Fibroblast of skin of right biceps (primary cell): Measurements from ENCODE around the gene GPSM1.

ENCODE experiments used
- DNase-seq: peaks from one replicate; pipeline ENCODE4 v3.0.0-alpha.2; 2013

GPSM1 gene

GRCh38 chr9:136306211-136307208 lies 20.8 kb upstream of the GPSM1 start:
- no peak for DNase-seq

GRCh38 chr9:136307215-136307750 lies 20.1 kb upstream of the GPSM1 start:
- DNase-seq: no peak

DNA sequence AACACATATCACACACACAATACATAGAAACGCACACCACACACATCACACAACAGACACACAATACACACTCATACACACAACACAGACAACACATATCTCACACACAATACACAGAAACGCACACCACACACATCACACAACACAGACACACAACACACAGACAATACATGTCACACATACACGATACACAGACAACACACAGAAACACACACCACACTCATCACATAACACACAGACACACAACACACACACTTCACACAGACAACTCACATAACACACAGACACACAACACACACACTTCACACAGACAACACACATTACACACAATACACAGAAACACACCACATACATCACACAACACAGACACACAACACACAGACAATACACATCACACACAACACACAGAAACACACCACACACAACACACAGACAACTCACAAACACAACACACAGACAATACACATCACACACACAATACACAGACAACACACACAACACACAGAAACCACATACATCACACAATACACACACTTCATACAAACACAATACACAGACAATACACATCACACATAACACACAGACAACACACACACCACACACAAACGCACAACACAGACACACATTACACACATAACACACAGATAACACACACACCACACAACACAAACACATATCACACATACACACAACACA lies 19.2 kb upstream of the GPSM1 start:
- no peak for DNase-seq

GRCh38 chr9:136308702-136309053 lies 18.7 kb upstream of the GPSM1 start:
- DNase-seq: no peak

- DNase-seq: no peak
Measured at GRCh38 chr9:136309101-136309801, 18.1 kb upstream of the GPSM1 start.

DNA sequence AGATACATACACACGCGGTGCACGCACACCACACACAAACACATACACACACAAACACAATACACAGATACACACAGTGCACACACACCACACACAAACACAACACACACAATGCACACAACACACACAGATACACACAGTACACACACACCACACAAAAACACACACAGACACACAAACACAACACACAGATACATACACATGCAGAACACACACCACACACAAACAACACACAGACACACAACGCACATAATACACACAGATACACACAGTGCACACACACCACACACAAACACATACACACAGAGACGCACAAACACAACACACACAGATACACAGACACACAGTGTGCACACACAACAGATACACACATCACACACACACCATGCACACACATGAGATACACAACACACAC lies 17.5 kb upstream of the GPSM1 start:
- no peak for DNase-seq

- DNase-seq: no peak
Measured at GRCh38 chr9:136310273-136311030, 16.9 kb upstream of the GPSM1 start.

DNA sequence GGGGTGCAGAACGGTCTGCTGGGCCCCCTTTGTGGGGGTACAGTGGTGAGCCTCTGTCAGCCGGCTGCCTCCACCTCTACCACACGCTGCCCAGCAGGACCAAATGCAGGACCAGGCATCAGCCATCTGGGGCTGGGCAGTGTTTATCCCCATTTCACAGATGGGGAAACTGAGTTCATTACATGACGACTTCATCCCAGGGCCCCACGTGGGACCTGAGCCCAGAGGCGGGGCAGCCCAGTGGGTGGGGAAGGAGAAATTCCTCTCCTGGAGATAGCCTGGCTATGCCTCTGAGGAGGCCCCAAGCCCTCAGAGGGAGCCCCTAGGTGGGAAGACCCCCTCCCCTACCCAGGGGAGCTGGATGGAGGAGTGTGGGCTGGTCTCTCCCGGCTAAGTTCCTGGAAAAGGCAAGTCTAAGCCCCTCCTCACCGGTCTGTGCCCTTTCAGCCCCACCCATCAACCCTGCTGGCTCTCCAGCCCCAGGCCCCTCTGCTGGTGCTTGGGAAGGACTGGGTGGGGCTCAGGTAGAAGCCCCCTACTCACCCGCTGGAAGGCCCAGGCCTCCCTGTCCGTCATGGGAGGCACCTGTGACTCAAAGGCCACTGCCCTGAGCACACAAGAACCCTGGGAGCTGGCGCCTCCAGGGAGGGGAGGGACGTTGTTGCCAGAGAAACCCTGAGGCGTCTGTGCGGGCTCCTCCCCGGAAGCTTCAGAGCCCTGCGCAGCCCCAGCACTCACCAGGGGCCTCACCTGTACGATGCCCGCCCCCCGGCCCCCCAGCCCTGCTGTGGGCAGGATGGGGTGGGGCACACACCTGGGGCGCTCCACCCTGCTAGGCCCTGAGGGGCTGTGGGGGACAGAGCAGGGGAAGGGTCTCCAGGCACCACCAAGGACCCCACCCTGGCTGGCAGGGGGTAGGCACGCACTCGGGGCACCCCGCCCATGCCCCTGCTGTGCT lies 16.0 kb upstream of the GPSM1 start:
- no peak for DNase-seq

DNA sequence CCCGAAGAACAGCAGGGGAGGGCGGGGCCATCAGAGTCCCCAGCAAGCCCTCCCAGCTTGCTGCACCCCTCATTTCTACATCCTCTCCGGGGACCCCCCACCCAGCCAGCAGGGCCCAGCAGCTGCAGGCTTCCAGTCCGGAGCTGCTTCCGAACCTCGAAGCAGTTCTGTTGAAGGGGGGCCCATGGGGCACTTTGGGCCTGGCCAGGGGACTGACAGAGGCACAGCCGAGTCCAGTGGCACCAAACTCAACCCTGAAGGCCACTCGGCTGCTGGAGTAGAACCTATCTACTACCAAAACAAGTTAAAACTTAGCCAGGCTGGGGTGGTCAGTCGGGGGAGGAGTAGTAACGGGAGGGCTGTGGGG lies 15.3 kb upstream of the GPSM1 start:
- DNase-seq: no peak

DNA sequence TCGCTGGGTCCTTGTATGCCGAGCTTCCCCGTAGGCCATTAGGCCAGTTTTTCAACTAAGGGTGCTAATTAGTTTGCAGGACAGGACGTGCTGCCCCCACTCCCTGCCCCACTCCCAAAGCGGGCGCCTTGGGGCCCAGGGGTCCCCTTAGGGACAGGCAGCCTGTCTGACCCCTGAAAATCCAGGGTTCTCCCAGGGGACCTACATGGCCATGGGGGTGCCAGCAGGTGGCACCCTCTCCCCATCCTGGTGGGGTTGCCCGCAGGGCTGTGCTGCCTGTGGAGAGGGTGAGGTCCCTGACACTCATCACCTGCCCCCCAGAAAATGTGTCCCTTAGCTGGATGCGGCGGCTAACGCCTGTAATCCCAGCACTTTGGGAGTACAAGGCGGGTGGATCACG lies 14.9 kb upstream of the GPSM1 start:
- DNase-seq: peak; percentile 48

- no peak for DNase-seq
Measured at GRCh38 chr9:136313111-136314055, 14.0 kb upstream of the GPSM1 start.

GRCh38 chr9:136314056-136314416 lies 13.3 kb upstream of the GPSM1 start:
- no peak for DNase-seq

- no peak for DNase-seq
Measured at GRCh38 chr9:136314944-136315343, 12.4 kb upstream of the GPSM1 start.

- no peak for DNase-seq
Measured at GRCh38 chr9:136316271-136316751, 11.0 kb upstream of the GPSM1 start.

GRCh38 chr9:136316896-136317676 lies 10.3 kb upstream of the GPSM1 start:
- no peak for DNase-seq

DNA sequence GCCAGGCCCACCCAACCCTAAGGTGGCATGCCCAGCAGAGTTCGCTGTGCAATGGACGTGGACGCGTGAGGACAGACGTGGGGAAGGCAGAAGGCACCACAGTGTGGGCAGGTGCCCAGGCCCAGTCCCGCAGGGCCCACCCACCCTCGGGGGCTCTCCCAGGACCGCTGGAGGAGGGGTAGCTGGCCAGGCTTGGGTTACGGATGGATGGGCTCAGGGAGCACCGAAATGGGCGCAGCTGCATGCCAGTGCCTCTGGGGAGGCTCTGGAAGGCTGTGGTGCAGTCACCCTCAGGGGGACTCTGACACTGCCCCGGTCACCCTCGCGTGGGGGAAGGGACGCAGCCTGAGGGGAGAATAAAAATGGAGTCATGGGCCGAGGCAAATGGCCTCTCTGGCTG lies 9.6 kb upstream of the GPSM1 start:
- DNase-seq: no peak

- no peak for DNase-seq
Measured at GRCh38 chr9:136318111-136318775, 9.1 kb upstream of the GPSM1 start.

DNA sequence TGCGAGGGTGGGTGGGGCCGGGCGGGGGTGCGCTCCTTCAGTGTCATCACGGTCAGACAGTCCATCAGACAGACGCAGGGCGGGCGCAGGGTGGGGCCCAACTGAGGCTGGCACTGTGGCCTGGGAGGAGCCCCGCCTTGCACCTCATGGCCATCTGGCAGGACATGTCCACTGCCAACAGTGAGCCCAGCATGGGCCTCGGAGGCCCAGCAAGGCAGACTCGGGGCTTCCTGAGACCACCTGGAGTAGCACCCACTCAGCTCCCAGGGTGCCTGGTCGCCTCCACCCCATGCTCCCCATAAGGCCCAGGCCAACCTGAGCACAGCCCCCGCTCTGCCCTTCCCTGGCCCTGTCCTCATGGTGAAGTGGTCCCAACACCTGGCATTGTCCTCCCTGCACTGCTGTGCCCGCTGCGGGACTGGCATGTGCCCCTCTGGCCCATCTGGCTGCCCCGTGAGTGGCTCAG lies 8.5 kb upstream of the GPSM1 start:
- no peak for DNase-seq
